DND-41 (cell line): ENCODE data around the gene FAM98B.

ENCODE experiments used
- ATAC-seq: fragments of 200-7000 bp; cut with Tn5 transposase; 3 replicates; pipeline ENCODE4 v1.9.1; 2021; ENCODE audit warnings: low read depth; ENCODE audit not compliant: insufficient read depth
- DNase-seq: peaks from one replicate; pipeline ENCODE4 v3.0.0-alpha.2; 2020
- H2AFZ ChIP-seq: 2 replicates; pipeline ENCODE4 v1.6.0; 2012; ENCODE audit warnings: low read depth, low read length
- H3K27ac ChIP-seq: 2 replicates; pipeline ENCODE4 v1.5.1; 2012; ENCODE audit warnings: low read length, inconsistent platforms
- H3K27me3 ChIP-seq: fragments of 200-600 bp; sonication (generic); 2 replicates; pipeline ENCODE4 v1.6.0; 2012; ENCODE audit warnings: low read length, mild to moderate bottlenecking, inconsistent platforms; ENCODE audit not compliant: insufficient read depth, poor library complexity
- H3K36me3 ChIP-seq: 2 replicates; pipeline ENCODE4 v1.5.1; 2012; ENCODE audit warnings: low read length, inconsistent platforms; ENCODE audit not compliant: insufficient read depth
- H3K4me1 ChIP-seq: 2 replicates; pipeline ENCODE4 v1.5.1; 2012; ENCODE audit warnings: mild to moderate bottlenecking, low read length; ENCODE audit not compliant: insufficient read depth
- H3K4me2 ChIP-seq: 2 replicates; pipeline ENCODE4 v1.6.0; 2012; ENCODE audit warnings: mild to moderate bottlenecking, moderate library complexity, low read length, inconsistent platforms; ENCODE audit not compliant: insufficient read depth
- H3K4me3 ChIP-seq, 2 experiments: fragments of 200-600 bp in 1 of 2; shearing (Covaris generic) in 1 of 2; 2 replicates each; pipeline ENCODE4 v1.5.1; 2012 to 2016; ENCODE audit warnings: inconsistent platforms in 2 of 2, low read length in 2 of 2, mild to moderate bottlenecking in 2 of 2, low read depth in 1 of 2, moderate library complexity in 1 of 2
- H3K79me2 ChIP-seq: 2 replicates; pipeline ENCODE4 v1.6.0; 2012; ENCODE audit warnings: low read length, inconsistent platforms; ENCODE audit not compliant: insufficient read depth
- H3K9ac ChIP-seq: 2 replicates; pipeline ENCODE4 v1.6.0; 2012; ENCODE audit warnings: low read depth, mild to moderate bottlenecking, inconsistent platforms, low read length, moderate library complexity
- H3K9me3 ChIP-seq: 2 replicates; pipeline ENCODE4 v1.5.1; 2012; ENCODE audit warnings: low read length, moderate library complexity, mild to moderate bottlenecking, inconsistent platforms; ENCODE audit not compliant: insufficient read depth, severe bottlenecking
- H4K20me1 ChIP-seq: 2 replicates; pipeline ENCODE4 v1.6.0; 2012; ENCODE audit warnings: low read length; ENCODE audit not compliant: insufficient read depth
- CTCF ChIP-seq: IDR thresholded peaks from 2 replicates; pipeline ENCODE4 v1.5.1; 2012; ENCODE audit warnings: borderline replicate concordance, low read length, moderate library complexity, mild to moderate bottlenecking; ENCODE audit not compliant: poor library complexity, severe bottlenecking; ENCODE audit errors: extremely low read depth
- EZH2 ChIP-seq: IDR thresholded peaks from 3 replicates; pipeline ENCODE4 v1.6.1; 2012; ENCODE audit warnings: borderline replicate concordance, low read depth, mild to moderate bottlenecking, moderate library complexity, low read length, inconsistent platforms; ENCODE audit not compliant: severe bottlenecking

The FAM98B gene

GRCh38 chr15:38525489-38525888 is 71.6 kb downstream of the FAM98B start:
- DNase-seq: no peak
- Histone ChIP-seq H3K27me3 (no peaks in the 10 kb centered on the region), H3K4me3 (no peak overlapping the region), H3K9ac (no peak overlapping the region), H3K79me2 (no peaks in the 10 kb centered on the region), H3K9me3 (no peaks in the 10 kb centered on the region), H3K4me1 (no peaks in the 10 kb centered on the region), H2AFZ (no peak overlapping the region), H3K4me2 (no peak overlapping the region), H3K27ac (no peak overlapping the region), H4K20me1 (no peaks in the 10 kb centered on the region), H3K36me3 (no peaks in the 10 kb centered on the region)
- TF ChIP-seq EZH2 (no peak), CTCF (no peak)
- no peak for ATAC-seq

GRCh38 chr15:38526158-38526557 is 72.2 kb downstream of the FAM98B start:
- DNase-seq: no peak
- H3K27ac ChIP-seq: no peak overlapping the region
- H3K9ac ChIP-seq: no peak overlapping the region
- no peaks in the 10 kb centered on the region for H3K79me2 ChIP-seq
- H2AFZ ChIP-seq: no peak overlapping the region
- H3K27me3 ChIP-seq: no peaks in the 10 kb centered on the region
- no peak overlapping the region for H3K4me2 ChIP-seq
- no peaks in the 10 kb centered on the region for H3K9me3 ChIP-seq
- TF ChIP-seq EZH2: no peak
- no peaks in the 10 kb centered on the region for H3K36me3 ChIP-seq
- no peak for ATAC-seq
- H4K20me1 ChIP-seq: no peaks in the 10 kb centered on the region
- no peak overlapping the region for H3K4me3 ChIP-seq
- H3K4me1 ChIP-seq: no peaks in the 10 kb centered on the region

GRCh38 chr15:38528294-38528693 is 74.4 kb downstream of the FAM98B start:
- H2AFZ ChIP-seq: no peak overlapping the region

GRCh38 chr15:38530113-38530512 is 76.2 kb downstream of the FAM98B start:
- Histone ChIP-seq H3K4me2 (no peak overlapping the region), H4K20me1 (no peaks in the 10 kb centered on the region), H3K4me1 (no peaks in the 10 kb centered on the region), H3K9me3 (no peaks in the 10 kb centered on the region), H3K4me3 (no peak overlapping the region), H3K27me3 (no peaks in the 10 kb centered on the region), H2AFZ (no peak overlapping the region), H3K27ac (no peak overlapping the region), H3K36me3 (no peaks in the 10 kb centered on the region), H3K79me2 (no peaks in the 10 kb centered on the region), H3K9ac (no peak overlapping the region)
- TF ChIP-seq CTCF (no peak), EZH2 (no peak)
- DNase-seq (no peak), ATAC-seq (no peak)

More at GRCh38 chr15:38528294-38528693, 74.4 kb downstream of the FAM98B start:
- H3K4me3 ChIP-seq: no peak overlapping the region
- H3K36me3 ChIP-seq: no peaks in the 10 kb centered on the region
- no peaks in the 10 kb centered on the region for H3K79me2 ChIP-seq
- no peaks in the 10 kb centered on the region for H3K4me1 ChIP-seq
- no peak overlapping the region for H3K4me2 ChIP-seq
- H4K20me1 ChIP-seq: no peaks in the 10 kb centered on the region
- no peak overlapping the region for H3K27ac ChIP-seq
- DNase-seq (no peak), ATAC-seq (no peak)
- H3K9me3 ChIP-seq: no peaks in the 10 kb centered on the region
- TF ChIP-seq EZH2: no peak
- no peak for TF ChIP-seq CTCF
- no peaks in the 10 kb centered on the region for H3K27me3 ChIP-seq
- no peak overlapping the region for H3K9ac ChIP-seq
